B cell (primary cell): ENCODE results near the gene CTNNA3.

ENCODE experiments used
- CTCF ChIP-seq: fragments of 200-600 bp; IDR thresholded peaks from one replicate; pipeline ENCODE4 v1.8.0; 2022; ENCODE audit warnings: antibody characterized with exemption, mild to moderate bottlenecking
- EZH2 ChIP-seq: IDR thresholded peaks from 2 replicates; pipeline ENCODE4 v1.6.1; 2012; ENCODE audit warnings: borderline replicate concordance, low read depth, mild to moderate bottlenecking, moderate library complexity, low read length; ENCODE audit not compliant: insufficient read depth, poor library complexity, severe bottlenecking

DNA sequence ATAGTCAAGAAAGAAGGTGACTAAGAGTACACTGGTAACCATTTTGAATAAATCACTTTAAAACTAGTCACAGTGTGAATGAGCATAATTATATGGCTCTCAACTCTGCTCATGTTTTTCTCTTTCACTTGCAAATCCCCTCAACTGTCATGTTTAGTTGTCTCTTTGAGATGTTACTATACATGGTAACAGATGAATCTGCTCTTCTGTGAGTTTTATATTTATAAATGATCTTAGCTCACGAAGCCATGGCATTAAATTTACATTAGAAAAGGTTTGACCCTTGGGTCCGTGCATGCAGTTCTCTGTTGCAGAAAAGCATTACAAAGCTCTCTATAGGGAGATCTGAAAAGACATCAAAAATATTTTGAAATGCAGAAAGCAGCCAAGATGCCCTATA is 803.1 kb downstream of the CTNNA3 start:
- TF ChIP-seq CTCF (no peak), EZH2 (no peak)
